ENCODE results near the gene GRIK4.
"Not testable (repeated sequence)": the region's sequence is repeated elsewhere in the genome, so short reads cannot be mapped to it uniquely, and the experiment has no call there.

Gene GRIK4

GRCh38 chr11:120613264-120614226 is 102.0 kb downstream of the GRIK4 start:
- Histone ChIP-seq H3K4me3 (ENCODE audit: low read length) (no peak overlapping the region), H3K27me3 (ENCODE audit: insufficient read depth, low read length) (no peaks in the 10 kb centered on the region)

GRCh38 chr11:120615391-120615790 is 103.8 kb downstream of the GRIK4 start:
- peaks cover 24% of the 10 kb centered on the region for H3K9me3 ChIP-seq (ENCODE audit: insufficient read depth, low read depth, low read length)
- no peaks in the 10 kb centered on the region for H3K27me3 ChIP-seq (ENCODE audit: insufficient read depth, low read length)
- no peak overlapping the region for H3K9ac ChIP-seq (ENCODE audit: low read depth, low read length)
- 68% methylated on average over 2 of the region's 2 CpGs for WGBS
- peaks cover 15% of the 10 kb centered on the region for H3K4me1 ChIP-seq (ENCODE audit: insufficient read depth, low read length)
- H3K4me3 ChIP-seq (ENCODE audit: low read length): no peak overlapping the region
- no peak overlapping the region for H3K27ac ChIP-seq (ENCODE audit: low read depth, low read length)
- no peaks in the 10 kb centered on the region for H3K36me3 ChIP-seq (ENCODE audit: insufficient read depth, low read length)

More at GRCh38 chr11:120613264-120614226, 102.0 kb downstream of the GRIK4 start:
- Histone ChIP-seq H3K9me3 (ENCODE audit: insufficient read depth, low read depth, low read length) (peaks cover 13% of the 10 kb centered on the region), H3K36me3 (ENCODE audit: insufficient read depth, low read length) (no peaks in the 10 kb centered on the region), H3K9ac (ENCODE audit: low read depth, low read length) (no peak overlapping the region), H3K27ac (ENCODE audit: low read depth, low read length) (no peak overlapping the region), H3K4me1 (ENCODE audit: insufficient read depth, low read length) (peaks cover 29% of the 10 kb centered on the region)
- WGBS: 76% methylated on average over 6 of the region's 6 CpGs

GRCh38 chr11:120618399-120618798 is 106.9 kb downstream of the GRIK4 start:
- Histone ChIP-seq H3K27me3 (ENCODE audit: insufficient read depth, low read length) (no peaks in the 10 kb centered on the region), H3K9me3 (ENCODE audit: insufficient read depth, low read depth, low read length) (peaks cover 24% of the 10 kb centered on the region), H3K27ac (ENCODE audit: low read depth, low read length) (no peak overlapping the region), H3K4me3 (ENCODE audit: low read length) (no peak overlapping the region), H3K36me3 (ENCODE audit: insufficient read depth, low read length) (no peaks in the 10 kb centered on the region), H3K4me1 (ENCODE audit: insufficient read depth, low read length) (no peaks in the 10 kb centered on the region), H3K9ac (ENCODE audit: low read depth, low read length) (no peak overlapping the region)
- 94% methylated on average over 5 of the region's 5 CpGs for WGBS

- Histone ChIP-seq H3K4me3 (ENCODE audit: low read length) (no peak overlapping the region), H3K4me1 (ENCODE audit: insufficient read depth, low read length) (no peaks in the 10 kb centered on the region), H3K9ac (ENCODE audit: low read depth, low read length) (no peak overlapping the region), H3K9me3 (ENCODE audit: insufficient read depth, low read depth, low read length) (peaks cover 23% of the 10 kb centered on the region), H3K27ac (ENCODE audit: low read depth, low read length) (no peak overlapping the region), H3K27me3 (ENCODE audit: insufficient read depth, low read length) (no peaks in the 10 kb centered on the region), H3K36me3 (ENCODE audit: insufficient read depth, low read length) (no peaks in the 10 kb centered on the region)
- 88% methylated on average over 7 of the region's 7 CpGs for WGBS
Measured at GRCh38 chr11:120622189-120622875, 110.8 kb downstream of the GRIK4 start.

GRCh38 chr11:120624992-120625391 is 113.4 kb downstream of the GRIK4 start:
- H3K27me3 ChIP-seq (ENCODE audit: insufficient read depth, low read length); H3K9ac ChIP-seq (ENCODE audit: low read depth, low read length); H3K9me3 ChIP-seq (ENCODE audit: insufficient read depth, low read depth, low read length); H3K4me1 ChIP-seq (ENCODE audit: insufficient read depth, low read length); H3K4me3 ChIP-seq (ENCODE audit: low read length); H3K27ac ChIP-seq (ENCODE audit: low read depth, low read length); H3K36me3 ChIP-seq (ENCODE audit: insufficient read depth, low read length): not testable (repeated sequence)
- WGBS: 94% methylated on average over 12 of the region's 12 CpGs

- H3K9me3 ChIP-seq (ENCODE audit: insufficient read depth, low read depth, low read length): no peaks in the 10 kb centered on the region
- 69% methylated on average over 4 of the region's 4 CpGs for WGBS
- no peaks in the 10 kb centered on the region for H3K27me3 ChIP-seq (ENCODE audit: insufficient read depth, low read length)
- no peaks in the 10 kb centered on the region for H3K4me1 ChIP-seq (ENCODE audit: insufficient read depth, low read length)
- no peak overlapping the region for H3K27ac ChIP-seq (ENCODE audit: low read depth, low read length)
- H3K4me3 ChIP-seq (ENCODE audit: low read length): no peak overlapping the region
- no peak overlapping the region for H3K9ac ChIP-seq (ENCODE audit: low read depth, low read length)
- no peaks in the 10 kb centered on the region for H3K36me3 ChIP-seq (ENCODE audit: insufficient read depth, low read length)
Measured at GRCh38 chr11:120625565-120625964, 114.0 kb downstream of the GRIK4 start.

GRCh38 chr11:120626791-120627190 is 115.2 kb downstream of the GRIK4 start:
- H3K4me3 ChIP-seq (ENCODE audit: low read length): no peak overlapping the region
- no peak overlapping the region for H3K27ac ChIP-seq (ENCODE audit: low read depth, low read length)
- H3K4me1 ChIP-seq (ENCODE audit: insufficient read depth, low read length): no peaks in the 10 kb centered on the region
- no peaks in the 10 kb centered on the region for H3K9me3 ChIP-seq (ENCODE audit: insufficient read depth, low read depth, low read length)
- H3K36me3 ChIP-seq (ENCODE audit: insufficient read depth, low read length): no peaks in the 10 kb centered on the region
- H3K27me3 ChIP-seq (ENCODE audit: insufficient read depth, low read length): no peaks in the 10 kb centered on the region
- no peak overlapping the region; the same call in 1 of the 2 replicates for H3K9ac ChIP-seq (ENCODE audit: low read depth, low read length)
- 96% methylated on average over 7 of the region's 7 CpGs for WGBS

- no peaks in the 10 kb centered on the region for H3K27me3 ChIP-seq (ENCODE audit: insufficient read depth, low read length)
- no peak overlapping the region for H3K4me3 ChIP-seq (ENCODE audit: low read length)
- H3K9ac ChIP-seq (ENCODE audit: low read depth, low read length): no peak overlapping the region; the same call in 1 of the 2 replicates
- H3K4me1 ChIP-seq (ENCODE audit: insufficient read depth, low read length): no peaks in the 10 kb centered on the region
- H3K27ac ChIP-seq (ENCODE audit: low read depth, low read length): no peak overlapping the region
- WGBS: 84% methylated on average over 7 of the region's 7 CpGs
- no peaks in the 10 kb centered on the region for H3K9me3 ChIP-seq (ENCODE audit: insufficient read depth, low read depth, low read length)
- H3K36me3 ChIP-seq (ENCODE audit: insufficient read depth, low read length): no peaks in the 10 kb centered on the region
Measured at GRCh38 chr11:120627327-120628163, 116.0 kb downstream of the GRIK4 start.

- Histone ChIP-seq H3K27ac (ENCODE audit: low read depth, low read length) (no peak overlapping the region), H3K27me3 (ENCODE audit: insufficient read depth, low read length) (no peaks in the 10 kb centered on the region)
- WGBS: 88% methylated on average over 13 of the region's 13 CpGs
Measured at GRCh38 chr11:120629407-120630080, 118.0 kb downstream of the GRIK4 start.

GRCh38 chr11:120630122-120630521 is 118.6 kb downstream of the GRIK4 start:
- H3K36me3 ChIP-seq (ENCODE audit: insufficient read depth, low read length): no peaks in the 10 kb centered on the region
- 75% methylated on average over 2 of the region's 2 CpGs for WGBS
- no peak overlapping the region for H3K4me3 ChIP-seq (ENCODE audit: low read length)
- no peak overlapping the region for H3K9ac ChIP-seq (ENCODE audit: low read depth, low read length)
- H3K9me3 ChIP-seq (ENCODE audit: insufficient read depth, low read depth, low read length): no peaks in the 10 kb centered on the region
- H3K27me3 ChIP-seq (ENCODE audit: insufficient read depth, low read length): no peaks in the 10 kb centered on the region
- H3K4me1 ChIP-seq (ENCODE audit: insufficient read depth, low read length): peaks cover 5% of the 10 kb centered on the region
- H3K27ac ChIP-seq (ENCODE audit: low read depth, low read length): no peak overlapping the region

More at GRCh38 chr11:120629407-120630080, 118.0 kb downstream of the GRIK4 start:
- Histone ChIP-seq H3K9ac (ENCODE audit: low read depth, low read length) (no peak overlapping the region), H3K4me3 (ENCODE audit: low read length) (no peak overlapping the region), H3K9me3 (ENCODE audit: insufficient read depth, low read depth, low read length) (no peaks in the 10 kb centered on the region), H3K36me3 (ENCODE audit: insufficient read depth, low read length) (no peaks in the 10 kb centered on the region), H3K4me1 (ENCODE audit: insufficient read depth, low read length) (peaks cover 5% of the 10 kb centered on the region; the same call in 1 of the 2 replicates)

Data from HUES64 (cell line).